NCI-H1092 treated with DMSO at 0.1 percent for 48 hours (cell line): ENCODE measurements around the gene ZDHHC13.

Experiments used
- DNase-seq: peaks from one replicate; lab custom pipeline; 2025; lab: John Stamatoyannopoulos, UW

ZDHHC13 gene

GRCh38 chr11:19116971-19117759 is at the start of gene ZDHHC13:
Gene ZDHHC13, plus strand, starts transcription at chr11:19117168. Its CDS starts 82 bp downstream, at chr11:19117250.
- peak; percentile 90 for DNase-seq

GRCh38 chr11:19071255-19071654 is 45.7 kb upstream of the ZDHHC13 start:
- peak; percentile 84 for DNase-seq

GRCh38 chr11:19072464-19072863 is 44.5 kb upstream of the ZDHHC13 start:
- no peak for DNase-seq

GRCh38 chr11:19073454-19074415 is 43.2 kb upstream of the ZDHHC13 start:
- DNase-seq: peak; percentile 10

- DNase-seq: no peak
These were observed 41.3 kb upstream of the ZDHHC13 start for GRCh38 chr11:19075636-19076035.

GRCh38 chr11:19076744-19077589 is 40.0 kb upstream of the ZDHHC13 start:
- DNase-seq: peak; percentile 49

- DNase-seq: no peak
These were observed 39.0 kb upstream of the ZDHHC13 start for GRCh38 chr11:19077965-19078364.

GRCh38 chr11:19079643-19080440 is 37.1 kb upstream of the ZDHHC13 start:
- DNase-seq: no peak

- DNase-seq: no peak
These were observed 36.4 kb upstream of the ZDHHC13 start for GRCh38 chr11:19080579-19080993.

- no peak for DNase-seq
These were observed 33.8 kb upstream of the ZDHHC13 start for GRCh38 chr11:19083166-19083565.

- no peak for DNase-seq
These were observed 32.2 kb upstream of the ZDHHC13 start for GRCh38 chr11:19084661-19085315.

GRCh38 chr11:19087658-19088057 is 29.3 kb upstream of the ZDHHC13 start:
- no peak for DNase-seq

- DNase-seq: no peak
These were observed 28.2 kb upstream of the ZDHHC13 start for GRCh38 chr11:19088791-19089190.

GRCh38 chr11:19089421-19089820 is 27.5 kb upstream of the ZDHHC13 start:
- DNase-seq: no peak

- DNase-seq: no peak
These were observed 25.6 kb upstream of the ZDHHC13 start for GRCh38 chr11:19091366-19091765.

GRCh38 chr11:19092342-19092741 is 24.6 kb upstream of the ZDHHC13 start:
- no peak for DNase-seq

GRCh38 chr11:19092850-19093249 is 24.1 kb upstream of the ZDHHC13 start:
- DNase-seq: no peak

GRCh38 chr11:19093976-19094375 is 23.0 kb upstream of the ZDHHC13 start:
- DNase-seq: no peak

- DNase-seq: no peak
These were observed 22.1 kb upstream of the ZDHHC13 start for GRCh38 chr11:19094859-19095258.

GRCh38 chr11:19099093-19099492 is 17.9 kb upstream of the ZDHHC13 start:
- no peak for DNase-seq

- no peak for DNase-seq
These were observed 16.1 kb upstream of the ZDHHC13 start for GRCh38 chr11:19100885-19101284.
